GM23248 (cell line): ENCODE measurements around the gene GRB14.

Experiments used
- EZH2 ChIP-seq: fragments of 200-600 bp; sonication (generic); IDR thresholded peaks from 2 replicates; pipeline ENCODE4 v1.6.1; 2018; ENCODE audit warnings: antibody characterized with exemption, mild to moderate bottlenecking; ENCODE audit not compliant: insufficient read depth, poor library complexity, severe bottlenecking
- EZH2phosphoT487 ChIP-seq: fragments of 200-600 bp; sonication (generic); IDR thresholded peaks from 2 replicates; pipeline ENCODE4 v1.6.1; 2018; ENCODE audit warnings: antibody characterized with exemption, moderate library complexity, mild to moderate bottlenecking, low read depth; ENCODE audit not compliant: insufficient read depth

GRCh38 chr2:164620457-164620856 lies 825 bp downstream of the GRB14 start:
- TF ChIP-seq EZH2 (peak; percentile 71), EZH2phosphoT487 (no peak)
